HepG2 (cell line): ENCODE results near the gene RHOT1. TPM values are rescaled to one million over a fixed set of nuclear protein-coding genes. Genes with fewer than 3 reads are reported as not detected.

Experiments used
- NFE2 ChIP-seq: sonication (generic); formaldehyde crosslinking; IDR thresholded peaks from 2 replicates; pipeline ENCODE4 v1.4.0; 2020; ENCODE audit warnings: missing genetic modification reagents
- NR2F1 ChIP-seq, 2 experiments: fragments of 450-650 bp in 1 of 2; formaldehyde crosslinking in 1 of 2; IDR thresholded peaks; 2 replicates each; pipeline versions ENCODE4 v1.5.0 to v1.6.1; 2016 to 2020; ENCODE audit warnings: mild to moderate bottlenecking in 1 of 2, missing compliant biosample characterization in 1 of 2, missing genetic modification reagents in 1 of 2, moderate library complexity in 1 of 2
- PBX2 ChIP-seq: IDR thresholded peaks from 2 replicates; pipeline ENCODE4 v1.6.1; 2016; ENCODE audit warnings: control low read depth
- SNAPC4 ChIP-seq: sonication (generic); formaldehyde crosslinking; IDR thresholded peaks from 2 replicates; pipeline ENCODE4 v1.4.0; 2020; ENCODE audit warnings: mild to moderate bottlenecking, missing genetic modification reagents
- ZNF790 ChIP-seq: sonication (generic); formaldehyde crosslinking; IDR thresholded peaks from 2 replicates; pipeline ENCODE4 v1.8.0; 2022; ENCODE audit warnings: missing genetic modification reagents, mild to moderate bottlenecking, borderline replicate concordance
- ZUFSP ChIP-seq: sonication (generic); formaldehyde crosslinking; IDR thresholded peaks from 2 replicates; pipeline ENCODE4 v1.9.0; 2021; ENCODE audit warnings: missing genetic modification reagents, mild to moderate bottlenecking, borderline replicate concordance
- polyA plus RNA-seq, 8 experiments: library from polyadenylated mRNA; depleted of rRNA in 3 of 8; stranded (reverse) in 7 of 8; unstranded in 1 of 8; fragments of >200 nt; fragmentation: Illumina TruSeq in 4 of 8; extraction: Trizol in 4 of 8; gene quantifications; 2 replicates each; pipeline versions ENCODE4 v1.2.1 to v1.2.3, GENCODE V29; 2011 to 2016; ENCODE audit warnings: low read depth in 4 of 8, missing spikeins in 1 of 8, mixed read lengths in 1 of 8; ENCODE audit not compliant: insufficient read depth in 1 of 8
- total RNA-seq, 5 experiments: library from RNA; depleted of rRNA; stranded (reverse); fragments of >200 nt; fragmentation: Illumina TruSeq; extraction: Trizol; gene quantifications; 2 replicates each; pipeline ENCODE4 v1.2.3, GENCODE V29; 2016; ENCODE audit warnings: low read depth in 1 of 5

RHOT1 gene
- total and polyA plus RNA-seq, 2 of the 13 experiments (the other 11 are each of a cell fraction or from before 2014, with no cell fraction given): 25.6 to 41.5 TPM

- TF ChIP-seq SNAPC4 (no peak), PBX2 (CRISPR knock-in tag) (no peak), ZNF790 (CRISPR knock-in tag) (no peak), NR2F1 (CRISPR knock-in tag; IDR thresholded peaks at IDR 0.05) (no peak), ZUFSP (CRISPR knock-in tag) (no peak), NFE2 (CRISPR knock-in tag) (no peak)
Observed at GRCh38 chr17:32264823-32265191, 122.5 kb downstream of the RHOT1 start (continued).
